Measurements from ENCODE around the gene MMP27. TPM values are rescaled to one million over a fixed set of nuclear protein-coding genes. Genes with fewer than 3 reads are reported as not detected.
"Not testable (repeated sequence)": the region's sequence is repeated elsewhere in the genome, so short reads cannot be mapped to it uniquely, and the experiment has no call there.

The MMP27 gene
- total RNA-seq, 3 donors from 2014 or later (not counting 1 experiment from before 2014, with no cell fraction given), result not detected

DNA sequence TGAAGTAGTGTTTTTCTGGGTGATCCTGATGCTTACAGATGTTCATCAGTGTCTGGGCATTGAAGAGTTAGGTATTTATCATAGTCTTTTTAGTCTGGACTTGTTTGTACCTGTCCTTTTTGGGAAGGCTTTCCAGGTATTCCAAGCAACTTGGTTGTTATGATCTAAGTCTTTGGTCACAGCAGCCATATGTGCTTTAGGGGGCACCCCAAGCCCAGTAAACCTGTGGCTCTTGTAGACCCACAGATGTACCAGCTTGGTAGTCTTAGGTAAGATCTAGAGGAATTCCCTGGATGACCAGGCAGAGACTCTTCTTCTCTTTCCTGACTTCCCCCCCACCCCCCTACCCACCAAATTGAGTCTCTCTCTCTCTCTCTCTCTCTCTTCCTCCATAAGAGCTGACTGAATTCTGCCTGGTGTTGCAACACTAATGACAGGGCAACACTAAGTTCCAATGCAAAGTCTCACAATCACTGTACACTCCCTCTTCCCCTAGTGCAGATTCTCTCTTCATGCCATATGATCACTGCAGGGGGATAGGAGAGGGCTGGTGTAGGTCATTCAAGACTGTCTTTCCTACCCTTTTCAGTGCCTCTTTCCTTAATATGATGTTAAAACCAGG, 43.6 kb upstream of the MMP27 start:
- Histone ChIP-seq H3K4me3 (ENCODE audit: low read length) (no peak overlapping the region), H3K4me1 (ENCODE audit: control insufficient read depth, insufficient read depth, low read length) (no peaks in the 10 kb centered on the region), H3K9me3 (ENCODE audit: control insufficient read depth, insufficient read depth, low read length) (no peaks in the 10 kb centered on the region), H3K36me3 (ENCODE audit: control insufficient read depth, insufficient read depth, low read length) (no peaks in the 10 kb centered on the region), H3K27ac (ENCODE audit: low read length) (no peak overlapping the region), H3K27me3 (ENCODE audit: control insufficient read depth, insufficient read depth, low read length) (no peaks in the 10 kb centered on the region)
- no peak overlapping the region for H3K4me3 Mint-ChIP-seq
- peaks cover 0 to 8% of the 10 kb centered on the region in 2 donors for H3K27me3 Mint-ChIP-seq (ENCODE audit: low read depth in 2 of 2)
- no peak overlapping the region for H3K27ac Mint-ChIP-seq
- TF ChIP-seq, protein P1, sequence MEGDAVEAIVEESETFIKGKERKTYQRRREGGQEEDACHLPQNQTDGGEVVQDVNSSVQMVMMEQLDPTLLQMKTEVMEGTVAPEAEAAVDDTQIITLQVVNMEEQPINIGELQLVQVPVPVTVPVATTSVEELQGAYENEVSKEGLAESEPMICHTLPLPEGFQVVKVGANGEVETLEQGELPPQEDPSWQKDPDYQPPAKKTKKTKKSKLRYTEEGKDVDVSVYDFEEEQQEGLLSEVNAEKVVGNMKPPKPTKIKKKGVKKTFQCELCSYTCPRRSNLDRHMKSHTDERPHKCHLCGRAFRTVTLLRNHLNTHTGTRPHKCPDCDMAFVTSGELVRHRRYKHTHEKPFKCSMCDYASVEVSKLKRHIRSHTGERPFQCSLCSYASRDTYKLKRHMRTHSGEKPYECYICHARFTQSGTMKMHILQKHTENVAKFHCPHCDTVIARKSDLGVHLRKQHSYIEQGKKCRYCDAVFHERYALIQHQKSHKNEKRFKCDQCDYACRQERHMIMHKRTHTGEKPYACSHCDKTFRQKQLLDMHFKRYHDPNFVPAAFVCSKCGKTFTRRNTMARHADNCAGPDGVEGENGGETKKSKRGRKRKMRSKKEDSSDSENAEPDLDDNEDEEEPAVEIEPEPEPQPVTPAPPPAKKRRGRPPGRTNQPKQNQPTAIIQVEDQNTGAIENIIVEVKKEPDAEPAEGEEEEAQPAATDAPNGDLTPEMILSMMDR (IDR thresholded peaks at IDR 0.05), result no peak
- no peak for ATAC-seq
- intact Hi-C loops (cut with micrococcal nuclease), result no loop called here
- no peaks in the 10 kb centered on the region for H3K4me1 Mint-ChIP-seq
- no peaks in the 10 kb centered on the region for H3K36me3 Mint-ChIP-seq
- DNase-seq, result no peak
- H3K9me3 Mint-ChIP-seq, result peaks cover 5 to 12% of the 10 kb centered on the region in 2 donors

DNA sequence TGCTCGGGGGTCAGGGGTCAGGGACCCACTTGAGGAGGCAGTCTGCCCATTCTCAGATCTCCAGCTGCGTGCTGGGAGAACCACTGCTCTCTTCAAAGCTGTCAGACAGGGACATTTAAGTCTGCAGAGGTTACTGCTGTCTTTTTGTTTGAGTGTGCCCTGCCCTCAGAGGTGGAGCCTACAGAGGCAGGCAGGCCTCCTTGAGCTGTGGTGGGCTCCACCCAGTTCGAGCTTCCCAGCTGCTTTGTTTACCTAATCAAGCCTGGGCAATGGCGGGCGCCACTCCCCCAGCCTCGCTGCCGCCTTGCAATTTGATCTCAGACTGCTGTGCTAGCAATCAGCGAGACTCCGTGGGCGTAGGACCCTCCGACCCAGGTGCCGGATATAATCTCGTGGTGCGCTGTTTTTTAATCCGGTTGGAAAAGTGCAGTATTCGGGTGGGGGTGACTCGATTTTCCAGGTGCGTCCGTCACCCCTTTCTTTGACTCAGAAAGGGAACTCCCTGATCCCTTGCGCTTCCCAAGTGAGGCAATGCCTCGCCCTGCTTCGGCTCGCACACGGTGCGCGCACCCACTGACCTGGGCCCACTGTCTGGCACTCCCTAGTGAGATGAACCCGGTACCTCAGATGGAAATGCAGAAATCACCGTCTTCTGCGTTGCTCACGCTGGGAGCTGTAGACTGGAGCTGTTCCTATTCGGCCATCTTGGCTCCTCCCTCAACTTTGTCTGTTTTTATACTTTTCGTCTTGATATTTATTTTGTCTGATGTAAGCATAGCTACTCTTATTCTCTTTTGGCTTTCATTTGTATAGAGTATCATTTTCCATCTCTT, 41.4 kb upstream of the MMP27 start:
- peaks cover 5 to 12% of the 10 kb centered on the region in 2 donors for H3K9me3 Mint-ChIP-seq
- H3K4me1 Mint-ChIP-seq, result not testable (repeated sequence)
- WGBS (ENCODE audit: insufficient coverage), result 90% methylated on average over 30 of the region's 32 CpGs

DNA sequence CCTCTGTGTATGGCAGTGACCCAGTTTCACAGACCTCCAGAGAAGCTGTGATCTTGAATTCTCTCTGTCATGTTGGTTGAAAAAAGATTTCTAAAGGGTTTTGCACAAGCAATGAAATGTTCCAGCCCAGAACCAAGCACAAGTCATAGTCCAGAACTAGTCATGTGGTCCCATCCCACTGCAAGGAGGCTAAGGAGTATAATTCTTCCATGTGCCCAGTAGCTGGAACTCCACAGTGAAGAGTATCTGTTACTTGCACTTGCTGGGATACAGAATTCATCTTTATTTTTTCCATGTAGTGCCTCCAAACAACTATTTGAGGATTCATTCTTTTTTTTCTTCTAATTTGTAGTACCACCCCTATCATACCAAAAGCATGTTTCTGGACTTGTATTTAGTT, 29.1 kb upstream of the MMP27 start:
- intact Hi-C loops (cut with micrococcal nuclease), result no loop called here
- H3K4me1 Mint-ChIP-seq, result no peaks in the 10 kb centered on the region
- peaks cover 5% of the 10 kb centered on the region for H3K9me3 ChIP-seq (ENCODE audit: control insufficient read depth, insufficient read depth, low read length)
- no peak for DNase-seq
- peaks cover 3 to 10% of the 10 kb centered on the region in 2 donors for H3K27me3 Mint-ChIP-seq (ENCODE audit: low read depth in 2 of 2)
- no peak overlapping the region for H3K4me3 Mint-ChIP-seq
- TF ChIP-seq, protein P1 (IDR thresholded peaks at IDR 0.05), result no peak
- H3K4me1 ChIP-seq (ENCODE audit: control insufficient read depth, insufficient read depth, low read length), result no peaks in the 10 kb centered on the region
- H3K27ac Mint-ChIP-seq, result no peak overlapping the region
- no peak overlapping the region for H3K27ac ChIP-seq (ENCODE audit: low read length)
- peaks cover 3 to 4% of the 10 kb centered on the region in 2 donors for H3K9me3 Mint-ChIP-seq
- H3K36me3 Mint-ChIP-seq, result no peaks in the 10 kb centered on the region
- H3K36me3 ChIP-seq (ENCODE audit: control insufficient read depth, insufficient read depth, low read length), result no peaks in the 10 kb centered on the region
- ATAC-seq, result no peak
- H3K4me3 ChIP-seq (ENCODE audit: low read length), result no peak overlapping the region
- peaks cover 4% of the 10 kb centered on the region for H3K27me3 ChIP-seq (ENCODE audit: control insufficient read depth, insufficient read depth, low read length)

More for the DNA sequence above, 41.4 kb upstream of the MMP27 start:
- DNase-seq; H3K4me1 ChIP-seq (ENCODE audit: control insufficient read depth, insufficient read depth, low read length); ATAC-seq; H3K27ac ChIP-seq (ENCODE audit: low read length); H3K4me3 ChIP-seq (ENCODE audit: low read length); H3K27me3 ChIP-seq (ENCODE audit: control insufficient read depth, insufficient read depth, low read length); H3K36me3 Mint-ChIP-seq; H3K9me3 ChIP-seq (ENCODE audit: control insufficient read depth, insufficient read depth, low read length); intact Hi-C loops (cut with micrococcal nuclease); H3K36me3 ChIP-seq (ENCODE audit: control insufficient read depth, insufficient read depth, low read length); H3K27ac Mint-ChIP-seq; H3K27me3 Mint-ChIP-seq (ENCODE audit: low read depth in 2 of 2); H3K4me3 Mint-ChIP-seq: not testable (repeated sequence)

DNA sequence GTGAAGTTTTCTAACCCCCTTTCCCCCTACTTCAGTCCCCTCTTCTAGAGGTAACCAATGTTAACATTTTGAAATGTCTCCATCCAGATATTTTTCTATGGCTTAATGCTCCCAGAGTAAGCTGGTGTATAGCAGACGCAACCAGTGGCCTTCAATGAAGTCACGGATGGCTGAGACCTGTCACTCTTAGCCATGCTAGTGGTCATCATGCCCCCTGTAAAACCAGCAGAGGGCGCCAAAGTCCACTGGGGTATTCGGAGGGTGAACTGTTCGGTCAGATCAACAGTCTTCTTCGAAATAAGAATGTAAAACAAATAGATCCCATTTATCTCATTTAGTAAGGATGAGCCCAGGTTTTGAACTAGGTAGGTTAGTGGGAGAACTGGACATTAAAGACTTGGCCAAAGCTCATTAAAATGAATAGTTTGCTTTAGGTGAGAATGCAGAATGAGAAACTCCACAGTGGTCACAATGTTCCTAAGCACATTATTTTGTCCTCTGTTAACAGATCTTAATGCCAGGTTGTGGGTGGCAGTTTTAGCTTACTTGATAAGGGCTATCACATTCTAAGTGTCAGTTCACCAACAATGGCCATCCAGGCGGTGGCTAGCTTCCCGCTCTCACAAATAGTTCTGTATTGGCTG, 27.8 kb upstream of the MMP27 start:
- intact Hi-C loops (cut with micrococcal nuclease), result no loop called here
- Mint-ChIP-seq H3K36me3 (no peaks in the 10 kb centered on the region), H3K4me1 (no peaks in the 10 kb centered on the region), H3K27me3 (ENCODE audit: low read depth in 2 of 2) (peaks cover 0 to 10% of the 10 kb centered on the region in 2 donors), H3K9me3 (peaks cover 2 to 3% of the 10 kb centered on the region in 2 donors), H3K27ac (no peak overlapping the region), H3K4me3 (no peak overlapping the region)
- no peaks in the 10 kb centered on the region for H3K4me1 ChIP-seq (ENCODE audit: control insufficient read depth, insufficient read depth, low read length)
- WGBS (ENCODE audit: insufficient coverage), result 59% methylated on average over 7 of the region's 8 CpGs
- H3K4me3 ChIP-seq (ENCODE audit: low read length), result no peak overlapping the region
- peaks cover 5% of the 10 kb centered on the region for H3K9me3 ChIP-seq (ENCODE audit: control insufficient read depth, insufficient read depth, low read length)
- peak in 1 of 2 donors; percentile 15 for DNase-seq
- ATAC-seq, result no peak
- H3K27me3 ChIP-seq (ENCODE audit: control insufficient read depth, insufficient read depth, low read length), result peaks cover 4% of the 10 kb centered on the region
- TF ChIP-seq, protein P1 (IDR thresholded peaks at IDR 0.05), result no peak
- H3K36me3 ChIP-seq (ENCODE audit: control insufficient read depth, insufficient read depth, low read length), result no peaks in the 10 kb centered on the region
- no peak overlapping the region for H3K27ac ChIP-seq (ENCODE audit: low read length)

DNA sequence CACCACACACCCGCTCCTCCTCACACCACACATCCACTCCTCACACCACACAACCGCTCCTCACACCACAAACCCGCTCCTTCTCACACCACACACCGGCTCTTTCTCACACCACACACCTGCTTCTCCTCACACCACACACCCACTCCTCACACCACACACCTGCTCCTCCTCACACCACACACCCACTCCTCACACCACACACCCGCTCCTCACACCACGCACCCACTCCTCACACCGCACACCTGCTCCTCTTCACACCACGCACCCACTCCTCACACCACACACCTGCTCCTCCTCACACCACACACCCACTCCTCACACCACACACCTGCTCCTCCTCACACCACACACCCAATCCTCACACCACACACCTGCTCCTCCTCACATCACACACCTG, 25.4 kb upstream of the MMP27 start:
- H3K4me1 Mint-ChIP-seq; DNase-seq; H3K36me3 ChIP-seq (ENCODE audit: control insufficient read depth, insufficient read depth, low read length); H3K9me3 Mint-ChIP-seq; H3K4me3 ChIP-seq (ENCODE audit: low read length); intact Hi-C loops (cut with micrococcal nuclease); H3K4me3 Mint-ChIP-seq; H3K27me3 ChIP-seq (ENCODE audit: control insufficient read depth, insufficient read depth, low read length); H3K9me3 ChIP-seq (ENCODE audit: control insufficient read depth, insufficient read depth, low read length); H3K36me3 Mint-ChIP-seq; H3K27ac Mint-ChIP-seq; H3K27ac ChIP-seq (ENCODE audit: low read length); H3K4me1 ChIP-seq (ENCODE audit: control insufficient read depth, insufficient read depth, low read length): not testable (repeated sequence)
- ATAC-seq, result peak in 1 of 3 donors; percentile 35
- H3K27me3 Mint-ChIP-seq (ENCODE audit: low read depth in 2 of 2), result peaks cover 0 to 10% of the 10 kb centered on the region in 2 donors
- 51% methylated on average over 8 of the region's 8 CpGs for WGBS (ENCODE audit: insufficient coverage)
